ENCODE measurements around the gene PRKG1. TPM values are rescaled to one million over a fixed set of nuclear protein-coding genes. Genes with fewer than 3 reads are reported as not detected.

Gene PRKG1
- total and polyA plus RNA-seq, 2 of the 8 experiments (the other 6 are each of a cell fraction or from before 2014, with no cell fraction given): 4.2 to 15.2 TPM

GRCh38 chr10:51087114-51087513 lies 12.8 kb downstream of the PRKG1 start:
- no peak overlapping the region for H2BK15ac ChIP-seq (ENCODE audit: low read length)
- no peak overlapping the region for H2BK12ac ChIP-seq (ENCODE audit: low read depth, low read length)
- H3K23me2 ChIP-seq (ENCODE audit: low read depth, low read length): no peaks in the 10 kb centered on the region
- H3K23ac ChIP-seq (ENCODE audit: insufficient read length): no peak overlapping the region
- H3K27ac ChIP-seq (ENCODE audit: low read depth, low read length): no peak overlapping the region
- no peak overlapping the region for H3K4ac ChIP-seq (replicated peaks; ENCODE audit: insufficient read length, low read depth, low read length)
- no peak overlapping the region for H2AK5ac ChIP-seq (ENCODE audit: low read depth, low read length)
- H3K9me3 ChIP-seq (ENCODE audit: insufficient read depth in 2 of 2, low read depth in 1 of 2, low read length in 1 of 2): no peaks in the 10 kb centered on the region
- H3K36me3 ChIP-seq (ENCODE audit: control insufficient read depth in 2 of 4, insufficient read depth in 4 of 4, low read length in 3 of 4): no peaks in the 10 kb centered on the region
- CTCF ChIA-PET (ENCODE audit: partially characterized antibody): interaction anchor here (1.8 kb wide), 1 partner anchor 16 kb away, joined by 5 read pairs; no protein-coding TSS in a partner anchor
- H2BK120ac ChIP-seq (replicated peaks; ENCODE audit: low read depth, low read length): no peak overlapping the region
- POLR2A ChIA-PET (ENCODE audit: partially characterized antibody): interaction anchor here (1.5 kb wide), 1 partner anchor 11 kb away, joined by 3 read pairs; no protein-coding TSS in a partner anchor
- no peaks in the 10 kb centered on the region for H4K20me1 ChIP-seq (replicated peaks in 1 of 2; ENCODE audit: control insufficient read depth in 1 of 2, insufficient read depth in 2 of 2, low read length in 2 of 2)
- no peak overlapping the region for H3K4me2 ChIP-seq (ENCODE audit: insufficient read depth in 1 of 2, low read depth in 2 of 2, low read length in 2 of 2)
- H3K4me1 ChIP-seq (replicated peaks in 1 of 4; ENCODE audit: control insufficient read depth in 3 of 4, insufficient read depth in 4 of 4, low read length in 3 of 4): peaks cover 3 to 8% (median 4%) of the 10 kb centered on the region in 4 experiments; a peak in 6 of 7 replicates
- H2BK20ac ChIP-seq (ENCODE audit: low read length): no peak overlapping the region
- H4K8ac ChIP-seq (ENCODE audit: extremely low read depth, insufficient read depth, low read length): no peak overlapping the region
- no peaks in the 10 kb centered on the region for H3K27me3 ChIP-seq (replicated peaks in 1 of 4; ENCODE audit: control insufficient read depth in 3 of 4, extremely low read depth in 1 of 4, insufficient read depth in 3 of 4, low read length in 3 of 4)
- FAIRE-seq: no peak
- H2AFZ ChIP-seq (ENCODE audit: low read length): no peak overlapping the region
- peaks cover 0 to 25% of the 10 kb centered on the region in 2 experiments; a peak in 3 of 4 replicates for H3K79me2 ChIP-seq (ENCODE audit: control insufficient read depth in 1 of 2, insufficient read depth in 2 of 2, low read length in 2 of 2)
- no peak for DNase-seq (ENCODE audit: low read depth in 1 of 2, low spot score in 2 of 2)
- H4K5ac ChIP-seq (ENCODE audit: insufficient read length, low read depth, low read length): no peak overlapping the region
- H3K18ac ChIP-seq (ENCODE audit: extremely low read depth, low read length): no peak overlapping the region
- no peaks in the 10 kb centered on the region for H3K79me1 ChIP-seq (ENCODE audit: low read depth, low read length)
- H4K91ac ChIP-seq (replicated peaks; ENCODE audit: insufficient read length, low read length): no peak overlapping the region
- no peak overlapping the region for H3K14ac ChIP-seq (ENCODE audit: insufficient read length)
- no peak overlapping the region for H3K56ac ChIP-seq (replicated peaks; ENCODE audit: insufficient read length, low read depth, low read length)
- H3K9ac ChIP-seq (replicated peaks in 1 of 4; ENCODE audit: extremely low read depth in 1 of 4, low read depth in 3 of 4, low read length in 3 of 4): no peak overlapping the region
- H2BK5ac ChIP-seq (ENCODE audit: low read depth, low read length): no peak overlapping the region
- H3K4me3 ChIP-seq (ENCODE audit: extremely low read depth in 1 of 4, insufficient read depth in 2 of 4, low read depth in 3 of 4, low read length in 4 of 4): no peak overlapping the region
- no peak for TF ChIP-seq SIX5 (IDR thresholded peaks at IDR 0.05; ENCODE audit: low read depth, low read length)

Measured in H1 (cell line).